Right lobe of liver (tissue), 6 donors: ENCODE measurements around the gene CD3E. TPM values are rescaled to one million over a fixed set of nuclear protein-coding genes. Genes with fewer than 3 reads are reported as not detected.
A peak's percentile ranks its signal among the peaks of the same experiment; 100 is the strongest.

ENCODE experiments used
- ATAC-seq, 4 donors: fragments of 200-7000 bp; cut with Tn5 transposase; one replicate each; pipeline ENCODE4 v1.9.1; 2020; ENCODE audit warnings: mild to moderate bottlenecking in 4 of 4, moderate library complexity in 4 of 4
- DNase-seq, 3 donors: peaks; one replicate each; pipeline ENCODE4 v3.0.0-alpha.2; 2020
- H3K27ac ChIP-seq, 3 donors: fragments of 200-600 bp; one replicate each; pipeline ENCODE4 v1.8.0; 2022
- H3K27me3 ChIP-seq, 2 donors: fragments of 200-600 bp; one replicate each; pipeline ENCODE4 v1.8.0; 2022
- H3K36me3 ChIP-seq, 4 donors: fragments of 200-600 bp; sonication (generic) in 1 of 4; one replicate each; pipeline versions ENCODE4 v1.5.1 to v1.8.0; 2017 to 2022; ENCODE audit warnings: control low read depth in 1 of 4
- H3K4me1 ChIP-seq, 4 donors: fragments of 200-600 bp; sonication (generic) in 1 of 4; one replicate each; pipeline versions ENCODE4 v1.5.1 to v1.8.0; 2017 to 2022; ENCODE audit warnings: control low read depth in 1 of 4
- H3K4me3 ChIP-seq, 3 donors: fragments of 200-600 bp; one replicate each; pipeline ENCODE4 v1.8.0; 2022
- H3K9me3 ChIP-seq, 4 donors: fragments of 200-600 bp; sonication (generic) in 1 of 4; one replicate each; pipeline versions ENCODE4 v1.5.1 to v1.8.0; 2017 to 2022; ENCODE audit warnings: control low read depth in 1 of 4
- POLR2A ChIP-seq: fragments of 450-650 bp; IDR thresholded peaks from one replicate; pipeline ENCODE4 v1.6.1; 2017; ENCODE audit warnings: antibody characterized with exemption, mild to moderate bottlenecking
- WGBS: methylation state at CpG from one replicate; pipeline ENCODE4 v1.1.6; 2018; ENCODE audit warnings: low coverage, low lambda C conversion rate; ENCODE audit not compliant: insufficient coverage; ENCODE audit errors: missing lambda C conversion rate; 5-methylcytosine and 5-hydroxymethylcytosine counted together
- intact Hi-C, 2 donors: fragments of 100-400 bp; cut with DNase I; formaldehyde crosslinking; loops; one replicate each; pipeline versions ENCODE4 v1.11.2 to v1.14.1; 2022
- long read RNA-seq: library from polyadenylated mRNA; unstranded; transcript quantifications from one replicate; pipeline ENCODE4 v2.0.0, GENCODE V29; 2019
- total RNA-seq, 6 experiments: library from RNA; depleted of rRNA in 2 of 6; stranded (reverse); fragments of >200 nt in 2 of 6; fragmentation: NEBNext Ultra II Directional in 3 of 6; extraction: Animal tissue kit (Norgen Biotek cat#: 25700) in 3 of 6; gene quantifications; one replicate each; pipeline versions ENCODE4 v1.1.0 to v1.2.4, GENCODE V29; 2016 to 2023
- TF ChIP-seq, protein P1 (sequence below), 4 donors: fragments of 200-600 bp in 3 of 4; fragments of 450-650 bp in 1 of 4; IDR thresholded peaks; one replicate each; pipeline versions ENCODE4 v1.5.1 to v1.8.0; 2016 to 2022; ENCODE audit warnings: antibody characterized with exemption in 4 of 4, mild to moderate bottlenecking in 2 of 4
- donor health status: DM: no; HTN: yes; CAD: no.
- donor health status: DM: no; HTN: no; CAD: no.
- donor health status: DM: no; HTN: no; CAD: no.
- donor health status: DM: no; HTN: yes; CAD: no.
- donor health status: DM: no; HTN: yes; CAD: no.

The CD3E gene
- 1 to 10 TPM in 2 of 6 experiments, under 1 TPM in 4; 0.55 to 1.5 (median 0.90) TPM for total RNA-seq
- long read RNA-seq: 0 reads

DNA sequence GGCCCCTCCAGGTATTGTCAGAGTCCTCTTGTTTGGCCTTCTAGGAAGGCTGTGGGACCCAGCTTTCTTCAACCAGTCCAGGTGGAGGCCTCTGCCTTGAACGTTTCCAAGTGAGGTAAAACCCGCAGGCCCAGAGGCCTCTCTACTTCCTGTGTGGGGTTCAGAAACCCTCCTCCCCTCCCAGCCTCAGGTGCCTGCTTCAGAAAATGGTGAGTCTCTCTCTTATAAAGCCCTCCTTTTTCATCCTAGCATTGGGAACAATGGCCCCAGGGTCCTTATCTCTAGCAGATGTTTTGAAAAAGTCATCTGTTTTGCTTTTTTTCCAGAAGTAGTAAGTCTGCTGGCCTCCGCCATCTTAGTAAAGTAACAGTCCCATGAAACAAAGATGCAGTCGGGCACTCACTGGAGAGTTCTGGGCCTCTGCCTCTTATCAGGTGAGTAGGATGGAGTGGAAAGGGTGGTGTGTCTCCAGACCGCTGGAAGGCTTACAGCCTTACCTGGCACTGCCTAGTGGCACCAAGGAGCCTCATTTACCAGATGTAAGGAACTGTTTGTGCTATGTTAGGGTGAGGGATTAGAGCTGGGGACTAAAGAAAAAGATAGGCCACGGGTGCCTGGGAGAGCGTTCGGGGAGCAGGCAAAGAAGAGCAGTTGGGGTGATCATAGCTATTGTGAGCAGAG is at the start of gene CD3E:
TSS of gene CD3E (plus strand) at position 163 of the 681 bp plus-strand sequence. CDS start at position 386, 223 bp downstream.
- ATAC-seq (no peak), DNase-seq (no peak)
- no peaks in the 10 kb centered on the region for H3K36me3 ChIP-seq
- no peaks in the 10 kb centered on the region for H3K9me3 ChIP-seq
- H3K27me3 ChIP-seq: no peaks in the 10 kb centered on the region
- no peak within 1 kb of the TSS for H3K27ac ChIP-seq
- TF ChIP-seq POLR2A: no peak
- TF ChIP-seq, protein P1, sequence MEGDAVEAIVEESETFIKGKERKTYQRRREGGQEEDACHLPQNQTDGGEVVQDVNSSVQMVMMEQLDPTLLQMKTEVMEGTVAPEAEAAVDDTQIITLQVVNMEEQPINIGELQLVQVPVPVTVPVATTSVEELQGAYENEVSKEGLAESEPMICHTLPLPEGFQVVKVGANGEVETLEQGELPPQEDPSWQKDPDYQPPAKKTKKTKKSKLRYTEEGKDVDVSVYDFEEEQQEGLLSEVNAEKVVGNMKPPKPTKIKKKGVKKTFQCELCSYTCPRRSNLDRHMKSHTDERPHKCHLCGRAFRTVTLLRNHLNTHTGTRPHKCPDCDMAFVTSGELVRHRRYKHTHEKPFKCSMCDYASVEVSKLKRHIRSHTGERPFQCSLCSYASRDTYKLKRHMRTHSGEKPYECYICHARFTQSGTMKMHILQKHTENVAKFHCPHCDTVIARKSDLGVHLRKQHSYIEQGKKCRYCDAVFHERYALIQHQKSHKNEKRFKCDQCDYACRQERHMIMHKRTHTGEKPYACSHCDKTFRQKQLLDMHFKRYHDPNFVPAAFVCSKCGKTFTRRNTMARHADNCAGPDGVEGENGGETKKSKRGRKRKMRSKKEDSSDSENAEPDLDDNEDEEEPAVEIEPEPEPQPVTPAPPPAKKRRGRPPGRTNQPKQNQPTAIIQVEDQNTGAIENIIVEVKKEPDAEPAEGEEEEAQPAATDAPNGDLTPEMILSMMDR (IDR thresholded peaks at IDR 0.05): no peak
- H3K4me3 ChIP-seq: no peak within 1 kb of the TSS
- intact Hi-C loops: loop anchor here in 1 of 2 donors (10.0 kb wide), 1 partner anchor 50 kb away; the partner anchor contains the start of gene UBE4A
- WGBS: 80% methylated on average over 4 of the region's 8 CpGs
- no peaks in the 10 kb centered on the region for H3K4me1 ChIP-seq

DNA sequence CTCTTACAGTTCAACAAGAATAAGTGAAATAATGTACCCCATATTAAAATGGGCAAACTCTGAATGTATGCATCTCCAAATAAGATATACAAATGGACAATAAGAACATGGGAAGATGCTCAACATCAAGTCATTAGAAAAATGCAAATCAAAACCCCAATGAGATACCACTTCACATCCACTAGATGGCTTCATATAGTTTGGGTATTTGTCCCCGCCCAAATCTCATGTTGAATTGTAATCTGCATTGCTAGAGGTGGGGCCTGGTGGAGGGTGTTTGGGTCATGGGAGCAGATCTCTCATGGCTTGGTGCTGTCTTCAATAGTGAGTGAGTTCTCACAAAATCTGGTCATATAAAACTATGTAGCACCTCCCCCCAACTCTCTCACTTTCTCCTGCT is 46.1 kb upstream of the CD3E start:
- ATAC-seq: peak in 1 of 4 donors; percentile 15
- peaks cover 0 to 16% (median 3%) of the 10 kb centered on the region in 4 donors for H3K36me3 ChIP-seq
- H3K4me1 ChIP-seq: peaks cover 0 to 8% (median 4%) of the 10 kb centered on the region in 4 donors
- intact Hi-C loops: no loop called here
- H3K27me3 ChIP-seq: no peaks in the 10 kb centered on the region
- H3K27ac ChIP-seq: no peak overlapping the region
- 0% methylated on average over 1 of the region's 1 CpG for WGBS
- no peak for TF ChIP-seq POLR2A
- TF ChIP-seq, protein P1 (IDR thresholded peaks at IDR 0.05): peak in 3 of 4 donors; percentile 19 to 29 (median 25)
- DNase-seq: no peak
- no peak overlapping the region for H3K4me3 ChIP-seq
- H3K9me3 ChIP-seq: no peaks in the 10 kb centered on the region

DNA sequence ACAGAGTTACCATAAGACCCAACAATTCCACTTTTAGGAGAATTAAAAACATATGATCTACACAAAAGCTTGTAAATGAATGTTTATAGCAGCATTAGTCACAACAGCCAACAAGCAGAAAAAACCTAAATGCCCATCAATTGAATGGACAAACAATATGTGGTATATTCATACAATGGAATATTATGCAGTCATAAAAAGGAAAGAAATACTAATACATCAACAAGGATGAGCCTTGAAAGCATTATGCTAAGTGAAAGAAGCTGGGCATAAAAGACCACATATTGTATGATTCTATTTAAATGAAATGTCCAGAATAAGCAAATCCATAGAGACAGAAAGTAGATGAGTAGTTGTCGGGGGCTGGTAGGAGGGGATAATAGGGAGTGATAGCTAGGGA is 45.4 kb upstream of the CD3E start:
- WGBS: 95% methylated on average over 1 of the region's 1 CpG

DNA sequence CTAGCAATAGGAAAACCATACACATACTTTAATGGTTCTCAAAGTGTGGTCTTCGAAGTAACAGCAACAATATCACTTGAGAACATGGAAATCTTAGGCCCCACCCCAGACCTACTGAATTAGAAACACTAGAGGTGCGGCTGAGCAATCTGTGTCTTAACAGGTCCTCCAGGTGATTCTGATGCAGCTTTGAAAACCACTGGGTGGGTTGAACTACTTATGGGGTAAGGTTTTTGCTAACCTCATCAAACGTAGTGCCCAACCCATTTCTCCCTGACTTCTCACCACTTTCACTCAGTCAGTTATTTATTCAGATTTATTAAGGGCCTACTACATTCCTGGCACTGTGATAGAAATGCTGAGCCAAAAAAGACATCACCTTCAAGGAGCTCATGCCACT is 44.2 kb upstream of the CD3E start:
- intact Hi-C loops: no loop called here
- Histone ChIP-seq H3K27me3 (no peaks in the 10 kb centered on the region), H3K27ac (no peak overlapping the region), H3K9me3 (no peaks in the 10 kb centered on the region), H3K36me3 (peaks cover 0 to 16% (median 3%) of the 10 kb centered on the region in 4 donors), H3K4me1 (peaks cover 0 to 8% (median 4%) of the 10 kb centered on the region in 4 donors), H3K4me3 (no peak overlapping the region)
- TF ChIP-seq, protein P1 (IDR thresholded peaks at IDR 0.05): no peak
- TF ChIP-seq POLR2A: no peak
- no peak for ATAC-seq
- DNase-seq: no peak
- WGBS: 85% methylated on average over 2 of the region's 3 CpGs

More for the DNA sequence above, 45.4 kb upstream of the CD3E start:
- H3K9me3 ChIP-seq: no peaks in the 10 kb centered on the region
- H3K4me3 ChIP-seq: no peak overlapping the region
- intact Hi-C loops: no loop called here
- TF ChIP-seq, protein P1 (IDR thresholded peaks at IDR 0.05): no peak
- TF ChIP-seq POLR2A: no peak
- peaks cover 0 to 16% (median 3%) of the 10 kb centered on the region in 4 donors for H3K36me3 ChIP-seq
- no peak overlapping the region for H3K27ac ChIP-seq
- DNase-seq: no peak
- no peaks in the 10 kb centered on the region for H3K27me3 ChIP-seq
- ATAC-seq: no peak
- H3K4me1 ChIP-seq: peaks cover 0 to 8% (median 4%) of the 10 kb centered on the region in 4 donors
